NCI-H128 (cell line): ENCODE results near the gene GPR68.
"Not testable (repeated sequence)": the region's sequence is repeated elsewhere in the genome, so short reads cannot be mapped to it uniquely, and the experiment has no call there.

Source experiments
- DNase-seq: peaks from one replicate; lab custom pipeline; 2025; ENCODE audit not compliant: unreplicated experiment; lab: John Stamatoyannopoulos, UW

GPR68 gene

DNA sequence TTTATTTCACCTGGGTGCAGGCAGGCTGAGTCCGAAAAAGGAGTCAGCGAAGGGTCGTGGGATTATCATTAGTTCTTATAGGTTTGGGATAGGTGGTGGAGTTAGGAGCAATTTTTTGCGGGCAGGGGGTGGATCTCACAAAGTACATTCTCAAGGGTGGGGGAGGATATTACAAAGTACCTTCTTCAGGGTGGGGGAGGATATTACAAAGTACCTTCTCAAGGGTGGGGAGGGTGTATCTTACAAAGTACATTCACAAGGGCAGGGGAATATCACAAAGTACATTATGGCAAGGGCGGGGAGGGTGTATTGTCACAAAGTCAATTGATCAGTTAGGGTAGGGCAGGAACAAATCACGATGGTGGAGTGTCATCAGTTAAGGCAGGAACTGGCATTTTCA, 43.7 kb downstream of the GPR68 start:
- DNase-seq = not testable (repeated sequence)

- no peak for DNase-seq
Observed at GRCh38 chr14:91197631-91198030, 46.9 kb downstream of the GPR68 start.

DNA sequence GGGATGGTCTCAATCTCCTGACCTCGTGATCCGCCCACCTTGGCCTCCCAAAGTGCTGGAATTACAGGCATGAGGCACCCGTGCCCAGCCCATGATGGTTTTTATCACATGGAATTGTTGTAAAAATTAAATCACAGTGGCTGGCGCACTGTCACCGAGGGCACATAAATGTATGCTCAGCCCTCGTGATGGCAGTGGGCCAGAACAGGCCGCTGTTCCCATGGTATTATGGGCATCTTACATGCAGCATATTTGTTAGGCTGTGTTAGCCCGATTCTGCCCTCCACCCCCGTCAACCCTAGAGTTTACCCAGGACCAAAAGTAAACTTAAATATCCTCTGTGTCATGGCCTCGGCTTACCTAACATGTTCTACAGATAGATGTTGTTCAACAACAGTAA, 48.6 kb downstream of the GPR68 start:
- no peak for DNase-seq

DNA sequence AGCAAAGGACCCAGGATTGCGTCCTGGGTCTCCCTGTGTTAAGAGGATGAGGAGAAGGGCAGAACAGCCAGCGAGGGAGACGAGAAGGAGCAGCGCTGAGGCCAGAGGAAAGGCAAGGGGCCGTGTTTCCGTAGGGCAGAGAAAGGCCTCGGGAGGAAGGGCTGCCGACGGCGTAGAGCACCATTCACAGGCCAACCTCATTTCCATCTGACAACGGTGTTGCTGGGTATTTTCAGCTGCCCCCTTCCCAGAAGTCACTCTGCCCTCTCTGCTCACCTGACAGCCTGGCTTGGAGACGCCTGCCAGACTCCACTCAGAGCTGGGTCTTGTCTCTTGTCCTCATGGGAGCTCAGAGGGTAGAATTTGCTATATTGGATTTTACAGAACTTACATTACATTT, 51.4 kb downstream of the GPR68 start:
- DNase-seq = no peak

DNA sequence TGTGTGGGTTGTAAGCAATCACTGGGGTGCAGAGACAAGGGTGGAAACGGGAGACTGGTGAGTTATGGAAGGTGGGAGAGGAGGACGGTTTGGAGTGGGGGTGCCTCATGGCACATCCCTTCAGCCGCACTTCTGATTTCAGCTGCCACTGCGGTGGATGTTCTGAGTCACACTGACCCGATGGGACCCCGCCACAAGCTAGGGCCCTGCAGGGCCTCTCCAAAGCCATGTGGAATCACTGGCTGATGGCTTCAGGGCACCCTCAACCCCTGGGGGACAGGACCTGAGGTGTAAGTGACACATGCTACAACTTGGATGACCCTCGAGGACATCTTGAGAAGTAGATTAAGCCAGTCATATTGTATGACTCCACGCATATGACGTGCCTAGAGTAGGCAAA, 53.7 kb downstream of the GPR68 start:
- no peak for DNase-seq

DNA sequence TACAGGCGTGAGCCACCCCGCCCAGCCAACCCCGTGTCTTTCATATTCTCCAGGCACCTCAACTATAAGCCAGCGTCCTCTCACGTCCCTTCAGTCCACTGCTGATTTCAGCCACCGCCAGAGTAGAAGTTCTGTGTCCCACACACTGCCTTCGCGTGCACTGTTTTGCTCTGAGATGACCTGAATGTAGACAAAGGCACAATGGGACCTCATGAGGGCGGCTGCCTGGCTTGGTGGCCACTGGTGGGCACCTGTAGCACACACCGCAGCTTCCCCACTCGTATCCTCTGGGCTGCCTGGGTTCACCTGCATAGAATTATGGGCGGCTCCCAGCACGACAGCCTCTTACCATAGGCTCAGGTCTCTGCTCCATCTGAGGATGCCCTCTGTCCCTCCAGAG, 57.2 kb downstream of the GPR68 start:
- no peak for DNase-seq

DNA sequence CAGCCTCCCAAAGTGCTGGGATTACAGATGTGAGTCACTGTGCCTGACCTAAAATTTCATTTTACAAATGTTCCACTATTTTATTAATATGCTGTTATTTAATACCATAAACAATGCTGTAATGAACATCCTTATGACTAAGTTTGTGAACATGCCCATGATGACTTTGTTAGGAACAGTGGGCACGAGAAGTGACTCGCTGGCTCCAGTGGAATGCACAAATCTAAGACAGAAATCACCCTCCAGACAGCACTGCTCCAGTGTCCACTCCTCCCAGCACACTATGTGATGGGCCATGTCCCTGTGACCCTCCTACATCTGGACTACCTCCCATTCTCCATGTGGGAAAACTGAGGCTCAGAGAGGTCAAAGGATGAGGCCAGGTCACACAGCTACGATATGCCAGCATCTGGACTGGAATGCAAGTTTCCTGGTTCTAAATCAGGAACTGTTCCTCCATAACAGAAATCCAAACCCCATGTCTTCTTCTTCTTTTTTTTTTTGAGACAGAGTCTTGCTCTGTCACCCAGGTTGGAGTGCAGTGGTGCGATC, 57.9 kb downstream of the GPR68 start:
- no peak for DNase-seq

DNA sequence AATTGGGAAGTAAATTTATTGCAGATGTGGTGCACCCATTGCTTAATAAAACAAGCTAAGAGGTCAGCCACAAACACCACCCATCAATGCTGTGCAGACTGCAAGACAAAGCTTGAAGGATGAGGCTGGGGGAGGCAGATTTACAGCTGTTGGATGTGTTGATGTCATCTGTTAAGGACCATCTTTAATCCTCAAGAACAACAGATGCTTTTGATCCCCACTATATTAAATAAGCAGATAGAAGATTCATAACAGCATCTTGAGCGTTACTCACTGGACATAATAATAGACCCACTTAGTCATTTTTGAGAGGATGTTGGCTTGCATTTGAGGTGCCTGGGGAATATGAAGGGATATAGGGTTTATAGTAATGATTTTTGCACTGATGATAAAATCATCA, 58.8 kb downstream of the GPR68 start:
- no peak for DNase-seq

DNA sequence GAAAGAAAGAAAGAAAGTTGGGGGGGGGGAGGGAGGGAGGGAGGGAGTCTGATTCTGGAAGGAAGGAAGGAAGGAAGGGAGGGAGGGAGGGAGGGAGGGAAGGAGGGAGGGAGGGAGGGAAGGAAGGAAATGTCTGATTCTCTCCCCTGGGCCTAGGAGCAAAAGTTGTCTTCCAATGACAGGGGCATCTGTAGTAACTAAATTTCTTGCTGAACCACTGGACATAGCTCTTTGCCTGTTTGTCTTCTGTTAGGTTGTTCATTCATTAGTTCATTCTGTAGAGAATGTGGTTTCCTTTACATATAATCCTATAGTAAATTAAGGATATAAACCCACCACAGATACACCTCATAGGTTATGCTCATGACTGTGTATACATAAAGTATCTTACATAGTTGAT, 59.9 kb downstream of the GPR68 start:
- DNase-seq = no peak

DNA sequence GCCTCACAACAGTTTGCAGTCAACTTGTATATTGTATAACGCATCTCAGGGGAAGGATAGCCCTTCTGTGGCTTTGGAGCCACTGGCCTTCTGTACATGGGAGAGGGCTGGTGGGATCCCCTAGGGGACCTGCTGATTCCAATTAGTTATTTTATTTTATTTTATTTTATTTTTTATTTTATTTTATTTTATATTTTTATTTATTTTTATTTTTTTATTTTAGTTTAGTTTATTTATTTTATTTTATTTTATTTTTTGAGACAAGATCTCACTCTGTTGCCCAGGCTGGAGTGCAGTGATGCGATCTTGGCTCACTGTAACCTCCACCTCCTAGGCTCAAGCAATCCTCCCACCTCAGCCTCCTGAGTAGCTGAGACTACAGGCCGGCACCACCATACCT, 61.8 kb downstream of the GPR68 start:
- DNase-seq = not testable (repeated sequence)
